GM18907 (cell line): ENCODE measurements around the gene LSS.
A peak's percentile ranks its signal among the peaks of the same experiment; 100 is the strongest.
"Not testable (repeated sequence)": the region's sequence is repeated elsewhere in the genome, so short reads cannot be mapped to it uniquely, and the experiment has no call there.

Experiments
- ATAC-seq: cut with Tn5 transposase; IDR thresholded peaks from one replicate; pipeline ENCODE4 v1.9.1; 2021; ENCODE audit warnings: mild to moderate bottlenecking, moderate library complexity; ENCODE audit not compliant: unreplicated experiment

LSS gene

DNA sequence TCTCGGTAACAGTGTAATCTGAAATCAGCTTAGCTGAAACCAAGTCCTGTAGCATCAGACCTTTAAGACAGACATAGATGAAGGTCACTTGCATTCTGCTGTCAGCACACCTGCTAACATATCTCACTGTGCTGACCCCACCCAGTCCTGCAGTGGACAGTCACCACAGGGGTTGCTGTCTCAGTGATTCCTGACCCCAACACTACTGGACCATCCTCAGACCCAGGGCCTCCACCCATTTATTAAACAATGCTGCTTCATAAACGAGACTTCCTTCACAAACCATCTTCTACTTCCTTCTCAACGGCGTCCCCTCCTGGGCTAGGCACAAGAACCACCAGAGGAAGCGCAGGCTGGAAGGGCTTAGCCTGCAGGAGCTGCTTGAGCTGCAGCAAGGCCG lies 17.8 kb upstream of the LSS start:
- no peak for ATAC-seq

DNA sequence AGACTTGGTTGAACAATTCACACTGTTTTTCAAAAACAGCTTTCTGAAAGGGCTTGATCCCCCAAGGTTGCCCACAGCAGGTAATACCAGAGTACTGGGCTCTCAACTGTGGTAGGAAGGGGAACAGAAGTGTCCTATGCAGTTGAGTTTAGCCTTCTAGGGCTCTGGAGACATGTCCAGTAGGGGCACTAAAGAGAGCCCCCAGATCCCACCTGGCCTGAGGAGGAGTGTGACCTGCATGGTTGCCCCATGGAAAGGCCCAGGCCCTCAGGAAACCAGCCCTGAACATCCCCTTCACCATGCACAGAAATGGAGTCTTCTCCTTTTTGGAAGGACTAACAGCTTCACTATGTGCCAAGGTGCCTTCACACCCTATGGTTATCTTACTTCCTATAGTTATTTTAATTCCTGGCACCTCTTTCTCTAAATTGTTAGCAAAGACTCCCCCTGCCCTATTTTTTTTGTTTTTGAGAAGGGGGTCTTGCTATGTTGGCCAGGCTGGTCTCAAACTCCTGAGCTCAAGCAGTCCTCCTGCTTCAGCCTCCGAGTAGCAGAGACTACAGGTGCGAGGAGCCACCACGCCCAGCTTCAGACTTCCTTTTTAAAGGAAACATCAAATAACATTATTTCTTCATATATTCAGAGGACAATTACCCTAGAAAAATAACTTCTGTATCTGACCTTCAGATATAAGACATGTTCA lies 16.8 kb upstream of the LSS start:
- ATAC-seq: no peak

DNA sequence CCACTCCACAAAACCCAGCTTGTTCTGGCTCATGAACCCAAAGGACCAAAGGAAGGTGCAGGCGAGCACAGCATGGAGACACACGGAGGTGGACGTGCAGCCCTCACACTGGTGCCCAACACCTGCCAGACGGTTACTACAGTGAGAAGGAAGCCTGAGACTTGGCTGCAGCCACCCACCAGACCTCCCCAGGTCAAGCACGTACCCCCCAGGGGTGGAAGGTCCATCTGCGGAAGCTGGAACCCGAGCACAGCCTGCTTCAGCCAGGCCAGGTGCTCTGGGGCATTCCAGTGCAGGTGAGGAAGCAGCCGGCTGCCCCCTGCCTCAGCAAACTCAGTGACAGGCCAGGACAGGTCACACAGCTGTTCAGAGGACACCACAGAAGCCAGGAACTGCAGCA lies 16.0 kb upstream of the LSS start:
- no peak for ATAC-seq

DNA sequence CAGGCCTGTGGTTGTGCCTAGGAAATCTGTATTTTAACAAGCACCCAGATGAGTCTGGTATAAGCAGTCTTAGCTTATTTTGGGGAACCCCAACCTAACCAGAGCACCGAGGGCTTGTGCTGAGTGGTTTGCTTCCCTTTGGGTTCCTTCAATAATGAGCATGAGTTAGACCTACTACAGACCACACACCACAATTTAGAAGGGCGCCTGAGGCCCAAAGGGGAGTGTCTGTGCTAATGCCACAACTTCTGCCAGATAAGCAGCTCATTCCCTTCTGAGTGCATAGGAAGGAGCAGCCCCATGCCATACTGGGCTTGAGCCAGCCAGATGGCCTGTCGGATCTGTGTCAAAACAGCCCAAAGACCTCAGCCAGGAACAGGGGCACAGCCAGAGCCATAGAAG lies 15.4 kb upstream of the LSS start:
- ATAC-seq: no peak

DNA sequence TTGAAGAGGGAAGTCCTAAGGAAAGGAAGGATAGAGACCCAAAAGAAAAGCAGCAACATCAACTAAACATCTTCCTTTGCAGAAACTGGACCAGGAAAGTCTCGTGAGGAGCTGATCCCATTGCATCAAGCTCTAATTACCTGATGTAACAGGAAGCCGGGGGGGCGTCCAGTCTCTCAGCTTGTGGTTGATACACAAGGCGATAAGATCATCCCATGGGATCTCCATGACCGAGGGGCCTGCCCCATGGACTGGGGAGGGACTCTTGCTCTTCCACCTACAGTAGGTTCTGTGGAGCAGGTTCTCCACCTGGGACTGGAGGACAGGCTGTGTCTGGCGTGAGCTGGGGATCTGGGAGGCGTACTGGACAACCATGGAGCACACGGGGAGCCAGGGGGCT lies 14.8 kb upstream of the LSS start:
- ATAC-seq: no peak

DNA sequence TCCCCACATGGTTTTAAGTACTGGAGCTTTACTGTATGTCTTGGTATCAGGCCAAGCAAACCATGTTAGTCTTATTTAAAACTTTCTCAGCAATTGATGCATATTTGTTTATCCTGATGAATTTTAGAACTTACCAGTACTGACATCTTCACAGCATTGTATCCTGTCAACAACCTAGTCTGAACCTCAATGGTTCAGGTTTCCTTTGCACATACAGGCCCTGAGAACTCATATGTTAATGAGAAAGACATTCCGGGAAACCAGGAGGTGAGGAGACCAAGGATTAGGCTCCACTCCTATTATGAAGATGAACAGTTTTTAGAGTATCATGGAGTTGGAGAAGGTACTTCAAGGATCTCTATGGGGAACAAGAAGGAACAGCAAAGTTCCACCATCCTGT lies 13.0 kb upstream of the LSS start:
- ATAC-seq: not testable (repeated sequence)

DNA sequence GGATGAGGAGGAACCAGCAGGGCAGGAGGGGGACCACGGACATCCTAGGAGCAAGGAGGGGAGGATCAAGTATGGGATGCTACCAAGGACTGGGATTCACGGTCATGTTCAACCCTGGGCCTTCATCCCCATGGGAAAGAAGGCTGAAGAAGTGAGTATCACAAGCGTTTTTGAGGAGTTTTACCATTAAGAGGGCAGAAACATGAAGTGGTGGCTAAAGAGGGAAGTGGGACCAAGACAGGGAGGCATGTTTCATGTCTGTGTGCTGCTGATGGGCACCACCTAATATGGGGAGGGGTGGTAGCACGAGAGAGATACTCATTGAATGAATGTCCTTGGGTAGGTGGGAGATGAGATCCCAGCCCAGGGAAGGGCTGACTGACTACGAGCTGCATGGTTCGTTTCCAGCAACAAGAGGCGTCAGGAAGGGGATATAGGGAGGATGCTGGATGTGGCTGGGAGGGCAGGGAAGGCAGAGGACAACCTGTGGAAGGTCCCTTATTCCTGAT lies 11.3 kb upstream of the LSS start:
- no peak for ATAC-seq

DNA sequence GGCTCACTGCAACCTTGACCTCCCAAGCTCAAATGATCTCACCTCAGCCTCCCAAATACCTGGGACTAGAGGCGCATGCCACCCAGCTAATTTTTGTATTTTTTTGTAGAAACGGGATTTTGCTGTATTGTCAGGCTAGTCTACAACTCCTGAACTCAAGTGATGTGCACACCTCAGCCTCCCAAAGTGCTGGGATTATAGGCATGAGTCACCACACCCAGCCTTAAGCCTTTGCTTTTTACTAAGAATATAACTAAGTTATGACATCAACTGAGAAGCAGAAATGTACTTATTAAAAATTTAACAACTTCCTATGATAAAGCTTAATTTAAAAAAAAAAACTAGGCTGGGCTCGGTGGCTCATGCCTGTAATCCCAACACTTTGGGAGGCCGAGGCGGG lies 8.9 kb upstream of the LSS start:
- no peak for ATAC-seq

DNA sequence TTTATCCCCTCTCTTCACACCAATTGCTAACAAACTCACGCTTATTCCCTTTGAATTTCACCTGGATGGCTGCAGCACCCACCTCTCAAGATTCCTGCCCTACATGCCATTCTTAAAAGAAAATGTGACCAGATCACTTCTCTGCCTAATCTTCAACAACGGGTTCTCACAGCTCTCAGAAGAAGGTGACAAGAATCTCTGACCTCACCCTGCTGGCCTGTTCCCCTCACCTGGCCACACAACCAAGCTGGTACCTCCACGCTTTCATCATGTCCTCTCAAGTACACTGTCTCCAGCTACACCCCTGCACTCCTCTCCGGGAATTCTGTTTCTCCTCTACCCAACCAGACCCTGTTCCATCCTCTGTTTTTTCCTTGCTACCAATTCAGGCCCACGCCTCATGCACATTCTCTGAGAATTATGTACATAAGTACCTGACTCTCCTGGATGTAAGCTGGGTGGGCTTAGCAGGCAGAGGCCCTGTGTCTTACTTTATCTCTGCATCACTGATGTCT lies 5.9 kb upstream of the LSS start:
- ATAC-seq: no peak

DNA sequence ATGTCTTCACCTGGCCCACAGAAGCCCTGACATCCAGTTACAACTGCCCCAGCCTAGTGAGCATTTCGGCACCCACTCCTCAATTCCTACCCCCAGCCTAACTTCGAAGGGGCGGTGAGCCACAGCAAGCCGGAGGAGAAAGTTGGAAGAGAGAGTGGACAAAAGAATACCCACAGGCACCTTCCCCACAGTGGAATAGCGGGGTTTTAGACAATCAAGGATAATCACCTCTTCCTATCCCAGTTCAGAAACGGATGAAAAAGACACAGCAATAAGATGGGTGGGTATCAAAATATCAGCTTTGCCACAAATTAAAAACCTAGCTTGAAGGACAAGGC lies 1.3 kb upstream of the LSS start:
- no peak for ATAC-seq

DNA sequence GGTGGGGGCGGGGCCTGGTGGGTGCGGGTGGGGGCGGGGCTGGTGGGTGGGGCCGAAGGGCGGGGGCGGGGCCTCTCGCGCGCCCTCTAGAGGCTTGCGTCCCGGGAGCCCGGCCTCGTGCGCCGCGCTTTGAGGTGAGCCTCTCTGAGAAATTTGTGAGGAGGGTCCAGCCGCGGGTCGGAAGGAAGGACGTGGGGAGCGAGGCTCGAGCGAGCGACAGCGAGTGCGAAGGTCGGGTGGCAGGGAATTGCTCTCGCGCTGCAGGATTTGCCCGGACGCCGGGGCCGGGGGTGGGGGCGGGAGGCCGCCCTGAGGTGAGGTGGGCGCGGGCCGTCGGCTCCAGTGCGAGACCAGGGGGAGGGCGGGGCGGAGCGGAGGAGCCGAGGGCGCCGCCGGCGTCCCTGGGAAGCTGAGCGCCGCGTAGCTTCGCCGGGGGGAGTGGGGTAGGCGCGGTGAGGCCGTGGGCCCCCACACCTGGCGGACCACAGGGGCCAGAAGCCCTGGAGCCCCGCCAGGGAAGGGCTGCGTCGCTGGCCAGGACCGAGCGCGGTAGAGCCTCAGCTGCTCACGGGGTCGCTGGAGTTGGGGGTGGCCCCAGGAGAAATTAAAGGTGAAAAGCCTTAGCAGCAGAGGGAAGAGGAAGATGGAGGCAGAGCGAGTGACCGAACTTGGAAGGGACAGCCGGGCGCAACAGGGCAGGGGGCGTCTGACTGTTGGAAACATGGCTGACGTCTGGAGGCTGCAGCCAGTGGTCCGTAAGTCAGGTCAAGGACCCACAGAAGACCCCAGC lies 754 bp upstream of the LSS start:
- ATAC-seq: peak; percentile 30

DNA sequence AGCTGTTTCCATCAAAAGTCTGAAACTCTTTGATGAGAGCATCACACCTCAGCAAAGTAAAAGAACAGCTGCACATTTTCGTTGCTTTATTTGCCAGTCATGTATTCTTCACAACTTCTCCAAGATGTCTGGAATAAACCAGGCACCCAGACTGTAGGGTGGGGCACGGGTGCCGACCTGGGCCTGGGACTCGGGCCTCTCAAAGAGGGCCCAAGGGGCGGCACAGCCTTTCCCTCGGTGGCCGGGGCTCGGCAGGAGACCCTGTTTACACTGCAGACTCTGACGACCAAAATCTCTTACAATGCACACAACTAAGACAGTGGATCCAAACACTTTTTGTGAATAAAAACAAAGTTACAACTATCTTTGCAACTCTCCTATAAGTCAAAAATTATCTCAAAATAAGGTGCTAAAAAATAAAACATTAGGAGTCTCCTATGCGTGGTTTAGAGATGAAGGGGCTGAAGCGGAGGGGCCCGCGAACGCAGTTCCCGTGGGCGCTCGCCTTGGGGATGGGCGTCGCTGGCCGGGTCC lies 696 bp downstream of the LSS start:
- ATAC-seq: no peak

DNA sequence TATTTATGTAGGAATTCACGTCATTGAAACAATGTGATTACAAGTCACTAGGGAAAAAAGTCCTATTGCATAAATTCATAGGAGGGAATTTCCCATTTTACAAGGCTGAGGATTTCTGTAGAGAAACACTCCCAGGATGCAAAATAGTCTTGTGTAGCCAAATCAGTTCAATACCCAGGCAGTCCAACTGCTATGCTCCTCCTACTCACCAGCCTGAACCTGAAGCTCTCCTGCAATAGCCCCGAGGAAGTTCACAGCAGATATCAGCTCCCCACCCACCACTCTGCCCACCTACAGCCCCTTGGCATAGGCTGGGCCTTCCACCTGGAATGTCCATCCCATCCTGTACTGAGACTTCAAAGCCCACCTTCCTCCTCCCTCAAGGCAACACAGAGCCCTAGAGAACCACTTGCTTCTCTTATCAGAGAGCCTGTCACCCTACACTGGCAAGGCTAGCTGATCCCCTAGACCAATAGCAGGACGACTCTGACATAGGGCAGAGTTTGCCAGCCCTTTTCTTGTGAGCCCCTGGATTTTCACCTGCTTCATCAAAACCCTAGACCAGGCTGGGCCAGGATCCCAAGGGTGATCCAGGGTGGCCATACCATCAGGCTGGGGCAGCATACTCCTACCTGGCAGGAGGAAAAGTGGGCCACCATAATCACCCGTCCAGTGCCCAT lies 1.5 kb downstream of the LSS start:
- no peak for ATAC-seq

DNA sequence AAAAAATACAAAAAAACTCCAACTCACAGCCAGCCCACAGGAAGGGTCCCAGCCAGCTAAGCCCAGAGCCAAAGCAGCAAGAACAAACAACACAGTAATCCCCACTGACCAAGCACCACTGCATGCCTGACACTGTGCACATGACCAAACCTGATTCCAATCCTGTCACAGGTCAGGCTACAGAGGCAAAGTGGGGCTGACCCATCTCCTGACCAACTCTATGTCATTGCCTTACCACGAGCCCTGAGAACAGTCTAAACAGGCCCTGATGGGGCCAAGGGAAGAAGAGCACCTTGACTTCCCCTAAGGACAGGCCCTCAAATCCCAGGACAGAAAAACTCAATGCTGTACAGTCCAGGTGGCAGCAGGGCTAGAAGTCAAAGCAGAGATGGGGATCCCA lies 2.4 kb downstream of the LSS start:
- ATAC-seq: no peak

DNA sequence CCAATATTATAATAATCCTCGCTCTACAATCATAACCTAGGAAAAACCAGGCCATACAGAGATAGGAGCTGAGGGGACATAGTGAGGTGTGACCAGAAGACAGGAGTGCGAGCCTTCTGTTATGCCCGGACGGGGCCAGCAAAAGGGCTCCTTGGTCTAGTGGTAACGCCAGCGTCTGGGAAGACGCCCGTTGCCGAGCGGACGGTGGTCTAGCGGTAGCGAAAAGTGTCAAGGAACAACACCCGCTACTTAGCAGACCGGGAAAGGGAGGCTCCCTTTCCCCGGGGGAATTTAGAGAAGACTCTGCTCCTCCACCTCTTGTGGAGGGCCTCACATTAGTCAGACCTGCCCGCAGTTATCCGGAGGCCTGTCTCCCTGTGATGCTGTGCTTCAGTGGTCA lies 4.9 kb downstream of the LSS start:
- ATAC-seq: not testable (repeated sequence)

DNA sequence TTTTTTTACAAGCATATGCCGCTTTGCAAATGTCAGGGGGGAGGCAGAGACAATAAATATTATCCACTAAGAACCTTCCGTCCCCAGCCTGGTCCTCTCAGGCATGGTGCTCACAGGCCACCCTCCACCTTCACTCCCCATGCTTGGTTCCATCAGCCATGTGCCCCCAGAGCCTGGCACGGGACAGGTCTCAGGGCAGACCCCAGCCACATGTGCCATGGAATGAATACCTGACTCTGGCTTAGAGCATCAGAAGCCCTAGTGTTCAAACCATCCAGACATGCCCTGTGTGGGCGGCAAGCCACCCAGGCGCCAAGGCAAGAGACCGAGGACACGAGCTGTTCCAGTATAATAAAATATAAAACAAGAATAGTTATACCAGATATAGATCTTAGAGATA lies 5.4 kb downstream of the LSS start:
- no peak for ATAC-seq

DNA sequence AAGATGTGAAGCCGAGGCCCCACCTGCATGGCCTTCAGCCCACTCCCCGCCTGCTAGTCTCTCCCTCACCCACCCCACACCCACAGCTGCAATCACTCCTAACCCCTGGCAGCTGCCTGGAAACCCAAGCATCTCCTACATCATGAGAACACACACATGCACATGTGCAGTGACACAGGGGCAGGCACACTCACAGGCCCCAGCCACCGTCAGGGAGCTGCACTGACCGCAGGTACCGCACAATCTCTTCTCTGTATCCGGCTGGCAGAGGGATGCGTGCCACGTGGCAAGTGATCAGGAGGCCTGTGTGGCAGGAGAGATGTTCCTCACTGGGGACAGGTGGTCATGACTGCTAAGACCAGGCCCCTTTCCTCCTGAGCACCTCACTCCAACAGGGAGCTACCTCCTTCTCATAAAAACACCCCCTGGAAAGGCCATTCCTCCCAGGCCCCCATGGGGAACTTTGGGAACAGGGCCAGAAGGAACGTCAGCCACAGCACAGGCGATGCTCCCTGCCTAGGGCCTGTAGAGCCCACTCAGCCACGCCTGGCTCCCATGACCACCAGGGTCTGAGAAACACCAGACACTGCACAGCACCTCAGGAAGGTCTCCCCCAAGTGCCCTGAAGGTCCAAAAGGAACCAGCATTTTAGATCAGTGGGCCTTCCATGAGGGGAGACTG lies 6.0 kb downstream of the LSS start:
- ATAC-seq: no peak

DNA sequence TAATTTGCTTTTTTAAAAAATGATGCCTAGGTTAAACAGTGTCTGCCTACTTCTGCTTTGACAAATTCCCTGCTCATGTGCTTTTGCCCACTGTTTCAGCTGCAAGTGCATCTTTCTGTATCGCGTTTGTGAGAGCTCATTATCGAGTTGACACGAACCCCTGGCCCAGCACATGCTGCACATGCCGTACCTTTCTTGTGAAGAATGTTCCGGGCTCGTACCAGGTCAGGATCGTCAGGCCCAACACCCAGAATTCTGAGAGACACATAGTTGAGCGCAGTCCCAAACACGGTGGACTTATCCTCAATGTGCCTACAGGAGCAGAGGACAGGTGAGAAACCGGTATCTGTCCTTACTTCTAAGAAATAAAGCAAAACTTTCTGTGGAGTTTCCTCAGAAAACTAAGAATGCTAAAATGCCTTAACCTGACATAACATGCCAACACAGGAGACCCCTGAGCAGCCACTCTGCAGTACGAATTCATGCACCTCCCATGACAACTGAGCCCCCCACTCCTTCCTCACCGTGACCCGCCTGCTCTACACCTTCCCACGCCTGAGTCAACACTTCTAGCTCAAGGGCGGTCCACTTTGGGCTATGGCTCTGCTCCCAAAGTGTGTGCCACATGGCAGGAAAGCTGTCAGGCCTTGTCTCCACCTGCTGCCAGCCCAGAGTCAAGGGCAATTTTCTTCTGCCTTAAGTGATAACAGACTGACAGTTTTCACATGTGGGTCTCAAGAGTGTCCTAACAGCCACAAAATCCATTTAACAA lies 6.7 kb downstream of the LSS start:
- ATAC-seq: no peak

DNA sequence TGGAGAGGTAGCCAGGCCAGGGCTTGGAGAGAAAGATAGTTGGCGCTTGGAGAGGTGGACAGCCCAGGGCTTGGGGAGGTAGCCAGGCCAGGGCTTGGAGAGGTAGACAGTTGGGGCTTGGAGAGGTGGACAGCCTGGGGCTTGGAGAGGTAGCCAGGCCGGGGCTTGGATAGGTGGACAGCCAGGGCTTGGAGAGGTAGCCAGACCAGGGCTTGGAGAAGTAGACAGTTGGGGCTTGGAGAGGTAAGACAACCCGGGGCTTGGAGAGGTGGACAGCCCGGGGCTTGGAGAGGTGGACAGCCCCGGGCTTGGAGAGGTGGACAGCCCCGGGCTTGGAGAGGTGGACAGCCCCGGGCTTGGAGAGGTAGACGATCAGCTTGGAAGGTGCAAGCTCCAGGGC lies 7.7 kb downstream of the LSS start:
- no peak for ATAC-seq

DNA sequence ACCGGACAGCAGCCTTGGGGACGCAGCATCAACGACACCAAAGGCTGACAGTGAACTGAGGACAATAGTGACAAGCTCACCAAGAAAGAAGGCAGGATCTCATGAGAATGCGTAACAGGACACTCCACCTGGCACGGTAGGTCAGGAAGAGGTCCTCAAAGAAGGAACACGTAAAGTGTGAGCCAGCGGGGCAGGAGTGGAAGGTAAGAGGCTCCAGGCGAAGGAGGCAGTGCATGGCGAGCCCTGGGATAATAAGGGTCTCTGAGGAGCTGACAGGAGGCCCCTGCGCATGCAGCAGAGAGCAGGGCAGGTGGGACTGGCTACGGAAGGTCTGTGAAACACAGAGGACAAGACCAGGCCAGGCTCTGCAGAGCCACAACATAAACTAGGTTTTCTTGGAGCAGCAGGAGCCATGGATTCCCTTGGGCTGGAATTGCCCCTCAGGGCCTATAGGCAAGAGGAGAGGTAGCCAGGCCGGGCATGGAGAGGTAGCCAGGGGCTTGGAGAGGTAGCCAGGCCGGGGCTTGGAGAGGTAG lies 8.2 kb downstream of the LSS start:
- ATAC-seq: no peak
